EH (cell line): ENCODE data around the gene TCEA2.
"Not testable (repeated sequence)": the region's sequence is repeated elsewhere in the genome, so short reads cannot be mapped to it uniquely, and the experiment has no call there.

Source experiments
- DNase-seq: peaks from one replicate; pipeline ENCODE4 v3.0.0-alpha.2; 2015; ENCODE audit warnings: low read depth

TCEA2 gene

DNA sequence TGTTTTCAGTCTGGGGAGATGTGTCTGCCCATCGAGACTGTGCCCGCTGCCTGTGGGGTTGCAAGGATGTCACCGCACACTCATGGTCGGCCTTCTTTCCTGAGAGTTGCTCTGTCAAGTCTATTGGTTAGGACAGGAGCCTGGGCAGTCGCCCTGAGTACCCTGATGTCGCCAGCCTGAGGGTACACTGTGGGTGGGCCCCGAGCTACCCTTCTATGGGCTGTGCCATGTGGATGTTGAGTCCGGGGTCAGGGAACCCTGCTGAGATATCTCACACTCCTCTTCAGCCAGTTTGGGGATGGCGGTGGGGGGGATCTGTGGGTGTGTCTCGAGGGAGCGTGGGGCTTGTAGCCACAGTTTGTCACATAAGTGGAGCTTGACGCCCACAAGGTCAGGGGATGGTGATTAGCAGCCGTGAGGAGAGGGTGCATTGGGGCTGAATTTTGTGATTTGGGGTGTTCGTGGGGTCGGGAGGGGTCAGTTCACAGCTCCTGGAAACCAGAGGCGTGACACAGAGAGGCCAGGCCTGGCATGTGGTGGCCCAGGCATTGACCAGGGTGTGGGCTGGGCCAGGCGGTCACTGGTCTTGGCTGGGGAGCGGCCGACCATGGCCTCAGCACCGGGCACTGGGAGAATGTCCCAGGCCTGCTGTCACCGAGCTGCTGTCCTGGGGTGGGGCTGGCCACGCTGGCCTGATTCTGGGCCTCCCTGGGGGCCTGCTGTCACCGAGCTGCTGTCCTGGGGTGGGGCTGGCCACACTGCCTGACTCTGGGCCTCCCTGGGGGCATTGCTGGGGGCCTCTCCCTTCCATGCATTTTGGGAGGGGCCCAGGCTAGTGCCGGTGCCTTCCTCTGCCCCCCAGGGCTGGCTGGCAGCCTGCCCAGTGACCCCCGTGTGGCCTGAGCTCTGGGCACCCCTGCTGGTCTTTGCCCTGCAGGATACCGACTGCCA lies 46.0 kb downstream of the TCEA2 start:
- DNase-seq: no peak

DNA sequence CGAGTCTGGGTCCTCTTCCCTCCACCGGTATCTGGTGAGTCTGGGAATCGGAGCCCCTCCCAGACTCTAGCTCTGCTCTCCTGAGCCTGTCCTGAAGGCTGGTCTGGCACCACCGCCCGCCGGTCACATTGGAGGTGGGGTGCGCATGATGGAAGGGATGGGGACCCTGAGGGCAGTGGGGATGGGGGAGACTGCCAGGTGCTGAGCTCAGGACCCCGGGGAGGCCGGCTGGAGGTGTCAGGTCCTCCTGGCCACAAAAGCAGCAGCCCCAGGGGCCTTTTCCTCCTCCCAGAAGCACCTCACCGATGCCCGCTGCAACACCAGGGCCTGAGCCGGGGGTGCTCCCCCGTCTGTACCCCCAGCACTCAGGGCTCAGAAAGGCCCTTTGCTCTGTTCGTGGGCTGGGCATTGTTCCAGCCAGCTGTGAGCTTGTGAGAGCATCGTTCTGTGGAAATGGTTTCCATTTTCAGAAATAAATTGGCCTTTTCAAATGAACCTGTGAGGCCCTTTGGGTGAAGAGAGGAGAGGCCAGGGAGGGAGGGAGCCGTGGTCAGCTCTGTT lies 46.9 kb downstream of the TCEA2 start:
- DNase-seq: no peak

DNA sequence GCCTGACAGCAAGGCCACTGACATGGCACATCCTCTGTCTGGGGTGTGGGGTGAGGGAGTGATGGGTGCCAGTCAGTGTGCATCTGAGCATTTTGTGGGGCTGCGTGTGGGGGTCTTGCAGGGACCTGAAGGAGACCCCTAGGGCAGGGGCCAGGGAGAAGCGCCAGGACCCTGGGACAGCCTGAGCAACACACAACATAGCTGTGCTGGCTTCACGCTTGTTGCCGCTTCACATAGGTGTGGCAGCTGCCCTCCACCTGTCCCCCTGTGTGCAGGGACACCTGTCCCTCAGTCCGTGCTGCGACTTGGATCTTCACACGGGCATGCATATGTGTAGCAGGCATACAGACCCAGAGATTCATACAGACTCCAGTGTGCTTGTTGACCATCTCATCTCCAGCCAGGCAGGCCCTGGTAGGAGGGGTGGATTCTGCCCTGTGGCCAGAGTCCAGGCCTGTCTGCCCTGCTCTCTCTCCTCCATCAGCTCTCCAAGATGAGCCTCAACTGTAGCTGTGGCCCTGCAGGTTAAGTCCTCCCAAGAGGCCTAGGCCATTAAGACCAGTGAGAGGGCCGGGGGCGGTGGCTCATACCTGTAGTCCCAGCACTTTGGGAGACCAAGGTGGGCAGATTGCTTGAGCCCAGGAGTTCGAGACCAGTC lies 47.5 kb downstream of the TCEA2 start:
- DNase-seq: no peak

DNA sequence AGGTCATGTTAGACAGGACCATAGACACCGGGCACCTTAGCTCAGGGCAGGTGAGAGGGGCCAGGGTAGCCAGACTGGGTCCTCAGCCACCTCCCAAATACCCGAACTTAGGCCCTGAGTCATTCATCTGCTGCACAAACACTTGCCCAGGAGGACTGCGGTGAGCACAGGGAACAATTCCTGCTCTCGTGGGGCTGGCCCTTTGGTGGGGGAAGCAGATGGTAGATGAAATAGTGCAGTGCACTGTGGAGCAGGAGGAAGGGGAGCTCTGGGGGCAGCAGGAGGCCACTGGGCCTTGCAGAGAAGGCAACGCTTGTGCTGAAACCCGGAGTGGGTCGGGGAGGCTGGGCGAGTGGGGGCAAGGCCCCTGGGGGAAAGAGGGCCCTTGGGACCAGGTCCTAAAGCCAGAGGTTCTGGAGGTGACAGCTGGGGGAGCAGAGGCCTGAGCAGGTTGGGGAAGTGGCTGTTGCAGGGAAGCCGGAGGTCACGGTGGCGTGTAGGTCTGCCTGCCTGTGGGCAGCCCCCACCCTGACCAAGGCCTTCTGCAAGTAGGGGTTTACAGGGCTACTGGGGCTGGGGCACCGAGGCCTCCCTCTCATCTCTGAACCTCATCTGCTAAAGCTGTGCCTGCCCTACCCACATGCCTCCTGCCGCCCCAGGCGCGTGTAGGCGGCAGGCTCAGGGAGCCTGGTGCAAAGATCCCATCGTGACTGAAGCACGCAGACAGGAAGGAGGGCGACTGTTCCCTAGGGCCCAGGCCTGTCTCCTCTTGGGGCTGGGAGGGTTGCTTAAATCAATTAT lies 49.0 kb downstream of the TCEA2 start:
- no peak for DNase-seq

DNA sequence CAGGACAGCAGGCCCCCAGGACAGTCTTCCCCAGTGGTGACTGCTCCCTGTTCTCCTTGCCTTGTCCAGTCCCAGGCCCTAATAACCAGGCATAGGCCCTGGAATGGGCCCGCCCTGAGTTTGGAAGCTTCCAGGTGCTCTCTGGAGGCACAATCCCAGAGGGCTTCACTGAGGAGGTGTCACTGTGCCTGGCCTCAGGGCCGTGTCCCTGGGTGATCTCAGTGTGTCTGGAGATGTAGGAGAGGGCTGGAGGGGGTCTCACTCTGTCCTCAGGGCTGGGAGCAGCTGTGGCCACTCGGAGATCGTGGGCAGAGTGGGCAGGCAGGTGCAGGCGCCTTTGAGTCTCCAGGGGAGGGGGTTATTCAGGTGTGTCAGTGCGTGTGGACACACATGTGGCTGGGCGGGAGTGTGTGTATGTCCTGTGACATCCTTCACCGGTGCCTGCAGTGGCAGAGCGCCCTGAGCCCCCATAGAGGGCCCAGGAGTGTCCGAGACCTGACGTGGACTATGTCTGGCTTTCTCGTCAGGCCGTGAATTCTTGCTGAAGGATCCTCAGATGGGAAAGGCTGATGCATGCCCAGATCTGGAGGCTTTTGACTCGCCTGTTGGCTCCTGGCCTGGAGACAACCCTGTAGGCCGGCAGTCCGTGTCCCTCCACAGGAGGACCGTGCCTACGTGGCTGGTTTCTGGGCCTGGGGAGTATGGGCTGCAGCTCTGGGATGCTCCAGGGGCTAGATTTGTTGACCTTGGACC lies 49.9 kb downstream of the TCEA2 start:
- no peak for DNase-seq

DNA sequence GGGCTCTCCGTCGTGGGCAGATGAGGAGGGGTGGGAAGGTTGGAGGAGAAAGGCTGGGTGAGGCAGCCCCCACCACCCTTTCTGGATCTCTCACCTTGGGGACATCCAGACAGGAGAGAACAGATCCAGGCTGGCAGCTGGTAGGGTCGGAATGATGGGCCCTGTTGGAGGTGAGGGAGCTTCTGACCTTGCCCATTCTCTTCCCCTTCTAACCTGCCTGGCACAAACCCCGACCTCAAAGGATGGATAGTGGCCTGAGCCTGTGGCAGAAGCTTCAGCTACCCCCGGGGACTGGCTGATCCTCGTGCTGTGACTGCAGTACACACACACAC lies 50.4 kb downstream of the TCEA2 start:
- DNase-seq: no peak

DNA sequence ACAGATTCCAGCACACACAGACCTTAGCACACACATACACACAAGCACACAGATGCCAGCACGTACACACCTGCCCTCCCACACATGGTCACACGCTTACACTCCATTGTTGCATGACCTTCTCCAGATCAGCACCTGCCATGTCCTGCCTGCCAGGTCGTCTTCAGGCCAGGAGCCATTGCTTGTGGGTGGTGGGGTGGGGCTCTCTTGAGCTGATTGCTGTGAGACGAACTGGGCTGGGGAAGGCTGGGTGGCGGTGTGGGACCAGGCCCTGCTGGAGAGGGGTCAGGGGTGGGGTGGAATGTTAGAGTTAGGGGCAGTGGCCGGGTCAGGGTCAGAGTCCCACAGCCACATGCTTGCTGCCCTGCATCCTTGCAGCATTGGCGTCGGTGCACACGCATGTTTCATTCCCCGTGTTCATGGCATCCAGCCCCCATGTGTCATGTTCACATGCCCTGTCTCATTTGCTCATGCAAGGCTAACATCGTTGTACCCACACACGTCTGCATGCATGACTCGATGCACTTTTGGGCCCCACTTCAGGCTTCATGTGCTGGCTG lies 50.9 kb downstream of the TCEA2 start:
- DNase-seq: no peak

DNA sequence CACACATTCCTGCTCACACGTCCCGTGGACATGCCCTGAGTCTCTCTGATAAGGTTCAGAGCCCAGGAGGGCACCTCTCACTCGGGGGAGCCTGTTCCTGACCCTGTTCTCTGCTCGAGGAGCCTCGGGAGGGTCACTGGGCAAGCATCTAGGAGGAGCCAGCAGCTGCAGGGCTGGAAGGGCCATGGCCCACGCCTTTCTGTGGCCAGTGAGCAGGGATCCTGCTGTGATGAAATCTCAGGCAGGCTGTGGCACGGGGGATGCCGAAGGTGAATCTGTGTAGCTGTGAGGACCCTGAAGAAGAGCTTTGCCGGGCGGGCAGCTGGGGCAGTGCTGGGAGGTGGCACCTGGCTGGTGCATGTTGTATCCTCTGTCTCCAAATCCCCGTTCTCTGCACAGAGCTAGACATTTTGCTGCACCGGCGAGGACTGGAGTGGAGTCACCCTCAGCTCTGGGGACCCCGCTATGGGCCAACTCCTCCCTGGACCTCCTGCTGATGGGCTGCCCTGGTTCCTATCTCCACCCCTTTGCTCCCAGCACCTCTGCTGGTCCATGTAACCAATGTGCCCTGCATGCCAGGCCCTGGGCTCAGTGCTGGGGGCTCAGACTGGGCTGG lies 51.5 kb downstream of the TCEA2 start:
- no peak for DNase-seq

DNA sequence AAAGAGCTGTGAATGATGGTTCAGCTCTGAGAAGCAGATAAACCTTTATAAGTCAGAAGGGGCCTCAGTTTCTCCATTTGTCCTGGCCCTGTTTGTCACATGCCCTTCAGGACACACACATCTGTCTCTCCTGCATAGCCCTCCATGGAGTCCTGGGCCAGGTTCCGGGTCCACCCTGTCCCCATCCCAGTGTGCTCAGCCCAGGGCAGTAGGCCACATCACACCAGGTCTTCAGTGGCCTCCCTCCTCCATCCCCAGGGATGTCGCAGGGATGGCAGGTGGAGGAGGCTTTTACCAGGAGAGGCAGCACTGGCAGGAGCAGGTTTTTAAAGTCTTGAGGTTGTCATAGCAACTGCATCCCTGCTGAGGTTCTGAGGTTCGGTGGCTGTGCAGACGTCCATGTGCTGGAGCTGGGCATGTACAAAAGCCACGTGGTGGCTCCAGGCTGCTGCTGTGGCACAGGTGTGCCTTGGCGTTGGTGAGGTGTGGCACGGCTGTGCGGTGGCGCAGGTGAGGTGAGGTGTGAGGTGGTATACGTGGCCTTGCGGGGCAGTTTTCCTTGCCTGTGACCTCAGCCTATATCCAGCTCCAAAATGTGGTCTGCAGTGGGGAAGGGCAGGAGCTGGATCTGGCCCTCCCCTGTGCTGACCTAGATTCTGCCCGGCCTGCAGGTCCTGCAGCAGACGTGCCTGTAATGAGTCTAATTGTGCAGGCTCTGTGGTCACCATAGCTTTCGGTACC lies 52.3 kb downstream of the TCEA2 start:
- DNase-seq: no peak

DNA sequence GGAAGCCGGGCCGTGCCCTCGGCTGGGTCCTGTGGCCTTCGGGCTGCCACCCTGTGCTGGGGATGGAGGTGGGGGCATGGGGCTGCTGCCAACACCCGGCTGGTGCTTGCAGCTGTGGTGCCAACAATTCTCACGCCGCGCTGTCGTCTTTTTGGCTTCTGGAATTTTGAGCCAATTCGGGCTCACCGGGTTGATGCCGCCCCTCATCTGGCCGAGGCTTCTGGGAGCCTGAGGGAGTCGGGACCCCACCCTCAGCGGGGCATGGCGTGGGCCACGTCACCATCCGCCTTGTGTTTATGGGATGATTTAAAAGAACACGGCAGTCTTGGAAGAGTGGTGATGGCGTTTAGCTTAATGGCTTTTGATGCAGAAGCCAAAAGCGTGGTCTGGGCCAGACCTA lies 53.0 kb downstream of the TCEA2 start:
- DNase-seq: no peak

DNA sequence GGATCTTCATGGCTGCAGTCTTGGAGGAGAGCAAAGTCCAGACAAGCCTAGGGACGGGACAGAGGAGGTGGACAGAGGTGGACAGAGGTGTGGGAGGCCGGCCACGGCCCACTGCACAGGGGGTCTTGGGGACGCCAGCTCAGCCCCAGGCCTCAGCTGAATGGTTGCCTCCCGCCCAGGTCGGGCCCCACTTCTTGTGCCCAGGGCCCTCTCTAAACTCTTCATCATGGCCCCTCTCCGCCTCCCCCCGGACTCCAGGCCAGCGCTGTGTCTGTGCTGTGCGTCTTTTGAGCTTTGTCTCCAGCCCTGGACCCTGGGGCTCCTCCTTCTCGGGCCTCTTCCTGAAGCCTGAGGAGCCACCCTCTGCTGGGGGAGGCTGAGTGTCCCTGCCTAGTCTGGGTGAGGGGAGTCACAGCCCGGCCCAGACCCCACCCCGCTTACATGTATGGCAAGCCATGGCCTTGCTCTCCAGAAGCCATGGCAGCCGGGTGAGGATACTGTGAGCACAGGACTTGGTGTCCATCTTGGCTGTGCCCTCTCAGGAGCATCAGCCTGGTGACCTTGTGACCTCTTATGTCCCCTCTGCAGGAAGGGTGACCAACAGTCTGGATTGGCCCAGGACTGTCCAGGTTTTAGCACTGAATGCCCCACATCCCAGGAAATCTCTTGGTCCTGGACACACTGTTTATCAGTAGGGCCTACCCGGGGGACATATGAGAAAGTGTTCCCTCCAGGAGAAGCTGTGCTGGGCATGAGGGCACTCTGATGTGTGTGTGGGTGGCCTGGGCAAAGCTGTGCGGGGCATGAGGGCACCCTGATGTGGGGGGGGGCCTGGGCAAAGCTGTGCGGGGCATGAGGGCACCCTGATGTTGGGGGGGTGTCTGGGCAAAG lies 53.8 kb downstream of the TCEA2 start:
- DNase-seq: no peak

DNA sequence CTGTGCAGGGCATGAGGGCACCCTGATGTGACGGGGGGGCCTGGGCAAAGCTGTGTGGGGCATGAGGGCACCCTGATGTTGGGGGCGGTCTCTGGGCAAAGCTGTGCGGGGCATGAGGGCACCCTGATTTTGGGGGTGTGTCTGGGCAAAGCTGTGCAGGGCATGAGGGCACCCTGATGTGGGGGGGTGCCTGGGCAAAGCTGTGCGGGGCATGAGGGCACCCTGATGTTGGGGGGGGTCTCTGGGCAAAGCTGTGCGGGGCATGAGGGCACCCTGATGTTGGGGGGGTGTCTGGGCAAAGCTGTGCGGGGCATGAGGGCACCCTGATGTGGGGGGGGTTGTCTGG lies 54.4 kb downstream of the TCEA2 start:
- not testable (repeated sequence) for DNase-seq

DNA sequence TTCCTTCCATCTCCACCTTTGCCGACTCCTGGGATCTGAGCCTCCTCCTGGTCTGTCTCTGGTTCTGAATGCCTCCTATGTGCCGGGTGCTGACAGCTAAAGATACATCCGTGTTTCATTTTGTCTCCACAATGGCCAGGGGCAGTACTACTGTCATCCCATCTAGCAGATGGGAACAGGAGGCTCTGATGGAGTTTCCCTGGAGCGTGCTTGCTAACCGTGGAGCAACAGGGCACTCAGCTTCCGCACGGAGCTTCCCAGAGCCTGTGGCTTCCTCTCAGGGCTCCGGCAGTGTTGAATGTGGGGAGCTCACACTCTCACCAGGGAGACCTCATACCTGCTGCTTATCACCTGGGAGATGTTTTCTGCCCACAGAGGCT lies 56.3 kb downstream of the TCEA2 start:
- DNase-seq: no peak

DNA sequence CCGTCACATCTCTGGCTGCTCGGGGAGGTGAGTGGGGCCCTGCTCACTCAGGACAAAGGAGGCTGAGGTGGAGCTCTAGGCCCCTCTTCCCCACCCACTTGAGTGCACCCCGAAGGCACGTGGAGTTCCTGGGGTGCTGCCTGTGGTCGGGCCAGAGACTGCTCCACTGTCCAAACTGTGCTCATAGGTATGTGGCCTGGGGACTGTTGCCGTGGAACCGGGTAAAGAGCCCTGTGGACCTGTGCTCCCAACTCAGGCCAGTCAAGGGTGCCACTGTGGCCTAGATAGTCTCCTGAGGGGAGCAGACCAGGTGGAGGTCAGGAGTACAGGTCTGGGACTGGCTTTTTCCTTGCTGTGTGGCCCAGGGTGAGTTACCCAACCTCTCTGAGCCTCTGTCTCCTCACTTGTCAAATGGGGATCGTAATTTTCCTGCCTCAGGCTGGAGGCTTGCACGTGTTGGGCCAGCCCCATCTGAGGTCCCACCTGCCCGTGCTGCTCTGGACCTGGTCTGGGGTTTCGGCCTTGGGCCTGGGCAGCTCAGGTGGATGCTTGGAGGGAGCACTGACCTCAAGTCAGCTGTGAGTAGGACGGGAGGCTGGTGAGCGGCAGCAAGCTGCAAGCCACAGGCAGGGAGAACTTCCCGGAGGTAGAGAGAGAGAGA lies 56.8 kb downstream of the TCEA2 start:
- DNase-seq: no peak

DNA sequence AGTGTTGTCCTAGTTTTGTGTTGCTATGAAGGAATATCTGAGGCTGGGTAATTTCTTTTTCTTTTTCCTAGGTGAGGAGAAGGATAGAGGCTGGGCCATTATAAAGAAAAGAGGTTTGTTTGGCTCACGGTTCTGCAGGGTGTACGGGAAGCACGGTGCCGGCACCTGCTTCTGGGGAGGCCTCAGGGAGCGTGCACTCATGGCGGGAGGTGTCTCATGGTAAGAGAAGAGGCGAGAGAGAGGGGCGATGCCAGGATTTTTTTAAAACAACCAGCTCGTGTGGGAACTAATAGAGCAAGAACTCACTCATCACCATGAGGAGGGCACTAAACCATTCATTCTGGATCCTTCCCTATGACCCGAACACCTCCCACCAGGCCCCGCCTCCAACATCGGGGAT lies 58.6 kb downstream of the TCEA2 start:
- DNase-seq: no peak
